CD4-positive, alpha-beta T cell treated with Interleukin-4 for 1 hour (primary cell): ENCODE results near the gene YPEL5.
A peak's percentile ranks its signal among the peaks of the same experiment; 100 is the strongest.
"Not testable (repeated sequence)": the region's sequence is repeated elsewhere in the genome, so short reads cannot be mapped to it uniquely, and the experiment has no call there.

ENCODE experiments used
- DNase-seq, 2 donors: peaks; one replicate each; pipeline ENCODE4 v3.0.0-alpha.2; 2020 to 2022

Gene YPEL5

DNA sequence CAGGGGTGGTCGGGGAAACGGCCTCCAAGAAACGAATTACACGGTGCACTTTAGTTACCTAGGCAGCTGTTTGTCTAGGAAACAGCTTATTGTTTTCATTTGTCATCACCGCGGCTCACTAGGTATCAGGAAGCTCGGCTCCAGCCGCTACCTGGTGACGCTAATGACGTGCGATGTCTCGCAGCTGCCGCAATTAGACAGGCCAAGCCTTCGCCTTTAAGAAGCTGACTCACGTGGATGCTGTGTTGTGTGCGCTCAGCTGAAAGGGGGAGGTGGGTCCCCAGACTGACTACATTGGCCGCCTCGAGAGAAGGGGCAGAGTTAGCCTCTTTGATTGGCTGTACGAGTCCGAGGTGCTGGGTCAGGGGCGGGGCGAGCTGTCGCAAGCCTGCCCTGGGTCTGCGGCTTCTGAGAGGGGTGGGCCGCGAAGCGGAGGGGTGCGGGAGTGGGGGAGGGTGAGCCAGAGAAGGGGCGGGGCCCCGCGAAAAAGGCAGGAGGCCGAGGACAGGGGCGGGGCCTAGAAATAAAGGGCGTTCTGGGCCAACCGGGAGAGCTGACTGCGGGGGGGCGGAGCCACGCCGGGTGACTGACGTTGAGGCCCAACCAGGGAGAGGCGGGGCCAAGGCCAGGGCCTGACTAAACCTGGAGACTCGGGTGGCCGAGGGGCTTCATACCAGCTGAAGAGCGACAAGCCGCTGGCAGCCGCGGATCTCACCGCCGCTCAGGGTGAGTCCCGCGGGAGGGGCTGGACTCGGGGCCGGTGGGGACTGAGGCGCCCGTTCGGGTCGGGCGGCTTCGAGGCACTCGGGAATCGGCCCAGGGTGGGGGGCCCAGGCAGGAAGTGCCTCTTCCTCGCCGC is at the start of gene YPEL5:
YPEL5 (plus strand) TSS at position 671 of the 859 bp plus-strand sequence. CDS start 9,645 bp downstream, outside the sequence.
- peak; percentile 100 for DNase-seq

DNA sequence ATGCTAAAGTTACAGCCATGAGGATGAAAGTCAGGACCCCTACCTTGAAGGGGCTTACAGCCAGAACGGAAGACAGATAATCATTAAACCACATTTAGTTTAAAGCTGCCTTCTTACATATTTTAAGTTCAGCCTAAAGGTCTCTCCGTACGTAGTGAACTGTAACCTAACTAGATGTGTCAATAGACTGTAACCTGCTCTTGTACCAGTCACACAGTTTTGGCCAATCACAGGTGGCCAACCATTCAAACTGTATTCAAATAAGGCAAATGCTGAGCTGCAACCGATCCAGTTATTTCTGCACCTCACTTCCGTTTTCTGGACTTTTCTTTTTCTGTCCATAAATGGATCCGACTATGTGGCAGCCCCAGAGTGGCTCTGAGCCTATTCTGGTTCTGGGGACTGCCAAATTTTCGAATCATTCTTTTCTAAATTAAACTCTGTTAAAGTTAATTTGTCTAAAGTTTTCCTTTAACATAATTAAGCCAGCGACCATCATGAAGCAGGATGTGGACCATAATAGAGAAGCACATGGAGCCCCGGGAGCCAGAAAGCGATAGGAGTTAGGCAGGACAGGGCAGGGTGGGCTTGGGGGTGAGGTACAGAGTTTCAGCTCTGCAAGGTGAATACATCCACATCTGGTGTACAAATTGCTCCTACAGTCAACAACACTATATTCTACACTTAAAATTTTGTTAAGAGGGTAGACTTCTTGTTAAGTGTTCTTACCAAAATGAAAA is 48.4 kb upstream of the YPEL5 start:
- DNase-seq: no peak

DNA sequence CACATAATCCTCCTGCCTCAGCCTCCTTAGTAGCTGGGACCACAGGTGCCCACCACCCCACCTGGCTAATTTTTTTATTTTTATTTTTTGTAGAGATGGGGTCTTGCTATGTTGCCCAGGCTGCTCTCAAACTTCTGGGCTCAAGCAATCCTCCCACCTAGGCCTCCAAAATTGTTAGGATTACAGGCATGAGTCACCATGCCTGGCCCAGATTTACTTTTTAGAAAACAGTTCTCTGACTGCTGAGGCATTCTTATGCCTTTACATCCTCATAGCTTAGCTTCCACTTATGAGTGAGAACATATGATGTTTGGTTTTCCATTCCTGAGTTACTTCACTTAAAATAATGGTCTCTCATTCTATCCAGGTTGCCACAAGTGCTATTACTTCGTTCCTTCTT is 47.4 kb upstream of the YPEL5 start:
- DNase-seq: not testable (repeated sequence)

DNA sequence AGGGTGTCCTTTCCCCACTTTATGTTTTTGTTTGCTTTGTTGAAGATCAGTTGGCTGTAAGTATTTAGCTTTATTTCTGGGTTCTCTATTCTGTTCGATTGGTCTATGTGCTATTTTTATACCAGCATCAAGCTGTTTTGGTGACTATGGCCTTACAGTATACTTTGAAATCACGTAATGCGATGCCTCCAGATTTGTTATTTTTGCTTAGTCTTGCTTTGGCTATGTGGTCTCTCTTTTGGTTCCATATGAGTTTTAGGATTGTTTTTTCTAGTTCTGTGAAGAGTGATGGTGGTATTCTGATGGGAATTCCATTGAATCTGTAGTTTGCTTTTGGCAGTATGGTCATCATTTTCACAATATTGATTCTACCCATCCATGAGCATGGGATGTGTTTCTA is 46.1 kb upstream of the YPEL5 start:
- not testable (repeated sequence) for DNase-seq

DNA sequence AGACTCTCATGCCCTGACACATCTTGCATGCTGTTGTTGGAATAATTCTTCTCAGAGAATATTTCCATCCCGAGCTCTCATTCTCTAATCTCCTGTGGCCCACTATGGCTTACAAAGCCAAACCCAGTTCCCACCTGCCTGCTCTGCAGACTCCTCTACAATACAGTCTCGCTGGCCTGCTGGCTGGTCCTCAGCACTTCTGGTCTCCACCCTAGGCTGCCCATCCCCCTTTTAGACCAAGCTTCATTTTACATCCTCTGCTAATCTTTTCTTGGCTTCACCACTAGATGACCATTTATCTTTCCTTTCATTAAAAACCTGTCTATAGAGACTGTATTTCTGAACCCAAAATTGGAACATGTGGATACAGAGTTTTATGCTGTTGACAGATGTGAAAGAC is 42.5 kb upstream of the YPEL5 start:
- no peak for DNase-seq

DNA sequence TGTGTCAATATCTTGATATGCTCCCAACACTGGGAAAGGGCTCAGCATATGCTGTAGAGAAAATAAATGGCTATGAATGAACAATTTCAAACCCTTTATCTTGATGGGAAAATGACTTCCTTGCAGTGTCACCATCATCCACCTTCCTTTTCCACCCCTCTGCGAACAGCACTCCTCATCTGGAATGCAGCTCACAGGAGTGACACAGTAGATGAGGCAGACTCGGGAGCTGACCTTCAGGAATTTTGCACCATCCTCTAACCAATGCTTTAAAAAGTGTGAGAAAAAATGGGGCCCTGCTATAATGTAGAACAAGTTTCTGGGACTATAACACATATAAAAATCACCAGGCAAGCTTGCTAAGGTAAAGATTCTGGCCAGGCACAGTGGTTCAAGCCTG is 41.3 kb upstream of the YPEL5 start:
- DNase-seq: no peak

DNA sequence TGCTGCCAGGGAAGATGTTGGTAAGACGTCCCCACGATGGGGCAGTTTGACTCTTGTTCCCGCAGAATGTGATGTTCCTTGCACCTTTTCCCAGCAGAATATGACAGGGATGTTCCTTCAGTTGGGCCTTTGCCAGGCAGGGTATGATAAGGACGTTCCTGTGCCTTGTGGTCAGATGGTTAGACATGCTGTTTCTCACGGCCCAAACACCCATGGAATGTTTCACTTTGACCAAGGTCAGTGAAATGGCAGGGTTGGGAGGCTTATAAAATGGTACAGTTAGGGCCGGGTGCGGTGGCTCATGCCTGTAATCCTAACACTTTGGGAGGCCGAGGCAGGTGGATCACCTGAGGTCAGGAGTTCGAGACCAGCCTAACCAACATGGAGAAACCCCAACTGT is 40.3 kb upstream of the YPEL5 start:
- DNase-seq: no peak

DNA sequence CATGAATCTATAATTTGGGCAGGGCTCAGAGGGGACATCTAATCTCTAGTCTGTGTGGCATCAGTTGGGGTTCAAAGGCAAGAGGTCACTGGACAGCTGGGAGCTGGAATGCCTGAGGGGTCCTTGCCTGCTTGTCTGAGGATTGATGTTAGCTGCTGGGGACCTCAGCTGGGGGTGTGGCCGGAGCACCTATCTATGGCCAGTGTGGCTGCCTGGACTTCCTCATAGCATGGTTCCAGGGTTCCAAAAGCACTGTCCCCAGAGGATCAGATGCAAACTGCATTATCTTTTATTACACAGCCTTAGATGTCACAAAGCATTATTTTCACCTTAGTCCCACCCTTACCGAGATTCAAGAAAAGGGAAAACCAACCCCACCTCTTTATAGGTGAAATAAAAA is 38.6 kb upstream of the YPEL5 start:
- DNase-seq: no peak

DNA sequence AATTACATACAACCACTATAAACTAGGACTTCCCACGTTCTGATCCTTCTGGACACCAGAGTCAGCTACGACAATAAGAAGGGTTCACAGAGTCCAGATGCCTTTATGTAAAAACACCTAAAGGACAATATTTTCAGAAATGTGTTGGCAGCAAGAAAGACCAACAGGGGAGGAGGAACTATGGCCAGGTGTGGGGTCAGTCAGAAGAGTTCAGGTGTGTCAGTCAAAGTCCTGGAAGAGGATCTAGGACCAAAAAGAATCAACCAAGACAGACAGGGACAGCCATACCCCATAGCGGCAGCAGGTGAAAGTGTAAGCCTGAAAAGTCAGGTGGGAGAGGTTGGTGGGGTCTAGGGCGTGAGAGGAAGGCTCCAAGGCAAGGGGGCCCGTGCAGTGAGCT is 38.0 kb upstream of the YPEL5 start:
- DNase-seq: no peak

DNA sequence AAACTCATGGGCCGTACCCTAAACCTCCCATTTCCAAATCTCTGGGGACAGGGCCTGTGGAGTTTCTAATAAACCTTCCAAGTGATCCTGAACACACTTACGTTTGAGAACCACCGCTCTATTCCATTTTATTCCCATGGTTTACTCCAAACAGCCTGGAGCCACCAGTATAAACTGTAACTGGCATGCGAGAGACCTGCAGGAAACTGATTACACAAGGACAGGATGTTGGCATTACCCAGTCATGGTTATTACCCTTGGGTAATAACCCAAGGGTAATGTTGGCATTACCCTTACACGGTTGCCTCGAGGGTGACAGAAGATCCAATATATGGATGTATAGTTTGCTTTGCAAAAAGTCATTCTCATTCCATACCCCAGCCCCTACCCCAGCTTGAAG is 37.0 kb upstream of the YPEL5 start:
- no peak for DNase-seq

DNA sequence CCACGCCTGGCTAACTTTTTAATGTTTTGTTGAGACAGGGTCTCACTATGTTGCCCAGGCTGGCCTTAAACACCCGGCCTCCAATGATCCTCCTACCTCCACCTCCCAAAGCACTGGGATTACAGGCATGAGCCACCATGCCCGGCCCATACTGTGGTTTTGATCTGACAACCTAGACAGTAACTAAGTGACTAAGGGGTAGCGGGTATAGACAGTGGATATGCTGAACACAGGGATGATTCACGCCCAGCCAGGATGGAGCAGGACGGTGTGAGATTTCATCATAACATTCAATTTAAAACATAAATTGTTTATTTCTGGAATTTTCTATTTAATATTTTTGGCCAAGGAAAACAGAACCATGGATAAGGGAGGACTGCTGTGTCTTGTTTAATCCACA is 36.0 kb upstream of the YPEL5 start:
- no peak for DNase-seq

DNA sequence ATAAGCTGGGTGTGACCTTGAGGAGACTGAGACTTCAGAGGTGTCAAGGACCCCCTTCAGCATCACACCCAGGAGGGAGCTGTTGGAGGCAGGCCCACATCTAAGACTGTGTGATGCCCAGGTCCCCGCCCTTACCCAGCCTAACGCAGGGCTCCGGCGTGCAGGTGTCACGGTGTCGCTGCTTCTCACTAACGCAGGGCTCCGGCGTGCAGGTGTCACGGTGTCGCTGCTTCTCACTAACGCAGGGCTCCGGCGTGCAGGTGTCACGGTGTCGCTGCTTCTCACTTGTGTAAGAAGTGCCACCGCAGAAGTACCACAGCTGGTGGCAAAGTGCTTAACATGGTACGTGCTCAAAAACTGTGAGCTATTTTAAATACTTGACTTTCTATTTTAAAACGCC is 35.6 kb upstream of the YPEL5 start:
- not testable (repeated sequence) for DNase-seq

DNA sequence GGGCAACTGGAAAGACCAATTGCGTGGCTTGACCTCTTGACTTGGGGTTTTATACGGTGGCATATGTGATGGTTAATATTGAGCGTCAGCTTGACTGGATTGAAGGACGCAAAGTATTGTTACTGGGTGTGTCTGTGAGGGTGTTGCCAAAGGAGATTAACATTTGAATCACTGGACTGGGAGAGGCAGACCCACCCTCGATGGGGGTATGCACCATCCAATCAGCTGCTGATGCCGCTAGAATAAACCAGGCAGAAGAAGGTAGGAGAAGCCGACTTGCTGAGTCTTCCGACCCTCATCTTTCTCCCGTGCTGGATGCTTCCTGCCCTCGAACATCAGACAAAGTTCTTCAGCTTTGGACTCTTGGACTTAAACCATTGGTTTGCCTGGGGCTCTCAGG is 34.2 kb upstream of the YPEL5 start:
- DNase-seq: no peak

DNA sequence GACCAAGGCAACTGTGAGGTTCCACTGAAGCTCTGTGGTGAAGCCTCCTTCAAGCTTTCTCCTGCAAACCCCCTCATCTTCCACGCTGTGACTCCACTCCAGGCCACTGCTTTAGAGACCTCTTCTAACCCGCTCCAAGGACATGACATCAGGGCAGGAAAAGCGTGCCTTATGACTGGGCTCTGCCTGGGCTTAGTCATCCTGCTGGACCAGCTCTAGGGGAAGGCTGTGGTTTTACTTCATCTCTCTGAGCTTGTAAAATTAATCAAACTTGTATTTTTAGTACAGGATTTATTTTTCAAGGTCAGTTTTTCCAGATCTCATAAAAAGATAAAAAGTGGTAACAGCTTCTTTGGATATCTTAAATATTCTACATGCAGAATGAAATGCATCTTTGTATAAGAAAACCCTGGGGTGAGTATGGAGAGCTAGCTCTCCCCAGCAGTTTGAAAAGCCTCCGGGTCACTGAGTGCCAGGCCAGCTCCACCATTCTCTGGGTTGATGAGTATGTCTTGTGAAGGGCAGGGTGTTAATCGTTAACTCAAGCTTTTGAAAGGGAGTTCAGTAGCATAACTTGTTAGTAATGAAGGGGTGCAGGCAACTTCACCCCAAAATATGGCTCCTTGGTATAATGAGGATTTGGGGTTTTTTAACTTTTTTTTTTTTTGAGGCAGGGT is 33.1 kb upstream of the YPEL5 start:
- DNase-seq: no peak

DNA sequence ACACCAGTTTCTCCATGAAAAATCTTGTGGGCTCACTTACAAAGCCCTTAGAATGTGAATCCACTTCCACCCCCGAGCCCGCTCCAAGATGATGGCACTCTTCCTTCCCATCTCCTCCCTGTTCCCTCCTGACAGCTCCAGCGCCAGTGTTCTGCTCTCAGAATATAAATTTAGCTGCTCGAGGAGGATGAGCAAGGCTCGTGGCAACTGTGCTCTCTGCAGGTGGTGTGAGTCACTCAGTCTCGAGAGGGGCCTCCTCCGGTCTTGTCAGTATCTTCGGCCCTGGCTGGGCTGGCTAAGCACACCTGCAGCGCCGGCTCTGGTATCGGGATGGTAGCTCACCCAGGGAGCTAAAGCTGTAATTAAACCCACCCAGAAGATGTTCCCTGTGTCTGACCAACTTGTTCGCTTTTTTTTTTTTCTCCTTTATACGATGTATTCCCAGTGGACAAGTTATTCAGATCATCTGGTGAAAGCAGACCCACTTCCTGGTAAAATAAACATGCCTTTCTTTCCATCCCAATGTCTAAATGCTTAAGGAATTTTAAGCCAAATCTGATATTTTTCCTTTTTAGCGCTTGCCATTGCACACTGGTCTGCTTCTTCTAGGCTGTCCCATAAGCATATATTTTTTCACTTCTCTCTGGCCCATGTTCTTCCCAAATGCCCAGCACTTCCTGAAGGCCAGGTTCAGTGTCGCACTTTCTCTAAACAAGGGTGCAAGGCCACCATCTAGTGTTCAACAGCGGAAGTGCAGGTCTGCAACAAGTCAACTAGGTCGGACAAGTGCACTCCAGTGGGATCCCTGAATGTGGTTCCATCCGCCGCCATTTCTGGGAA is 31.4 kb upstream of the YPEL5 start:
- peak; percentile 60 to 66 for DNase-seq

DNA sequence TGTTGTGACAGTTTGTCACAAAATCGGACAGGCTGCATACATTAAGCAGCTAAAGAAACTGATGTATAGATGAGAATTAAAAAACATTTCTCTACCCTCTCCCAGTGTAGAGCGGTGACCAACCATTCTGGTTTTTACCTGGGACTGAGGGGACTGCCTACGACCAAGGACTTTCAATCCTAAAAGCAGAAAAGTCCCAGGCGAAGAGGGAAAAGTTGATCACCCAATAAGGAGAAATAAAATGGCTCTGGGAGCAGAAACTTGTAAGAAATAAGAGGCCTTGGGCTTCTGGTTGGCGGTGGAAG is 30.9 kb upstream of the YPEL5 start:
- DNase-seq: no peak

DNA sequence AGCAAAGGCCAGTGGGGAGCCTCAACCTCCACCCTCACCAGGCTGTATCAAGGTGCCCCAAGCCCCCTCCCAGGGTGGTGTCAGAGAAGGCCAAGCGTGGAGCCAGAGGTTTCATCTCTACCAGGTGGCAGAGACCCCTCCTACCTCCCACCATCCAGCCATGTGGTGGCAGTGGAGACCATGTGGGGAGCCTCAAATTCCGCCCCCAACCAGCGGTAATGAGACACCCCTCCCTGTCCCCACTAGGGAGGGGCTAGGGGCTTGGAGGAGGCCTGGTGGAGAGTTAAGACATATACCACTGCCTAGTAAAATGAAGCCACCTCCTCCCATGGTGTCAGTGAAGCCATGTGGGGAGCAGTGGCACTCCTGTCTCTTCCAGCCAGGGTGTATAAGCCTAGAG is 24.4 kb upstream of the YPEL5 start:
- no peak for DNase-seq

DNA sequence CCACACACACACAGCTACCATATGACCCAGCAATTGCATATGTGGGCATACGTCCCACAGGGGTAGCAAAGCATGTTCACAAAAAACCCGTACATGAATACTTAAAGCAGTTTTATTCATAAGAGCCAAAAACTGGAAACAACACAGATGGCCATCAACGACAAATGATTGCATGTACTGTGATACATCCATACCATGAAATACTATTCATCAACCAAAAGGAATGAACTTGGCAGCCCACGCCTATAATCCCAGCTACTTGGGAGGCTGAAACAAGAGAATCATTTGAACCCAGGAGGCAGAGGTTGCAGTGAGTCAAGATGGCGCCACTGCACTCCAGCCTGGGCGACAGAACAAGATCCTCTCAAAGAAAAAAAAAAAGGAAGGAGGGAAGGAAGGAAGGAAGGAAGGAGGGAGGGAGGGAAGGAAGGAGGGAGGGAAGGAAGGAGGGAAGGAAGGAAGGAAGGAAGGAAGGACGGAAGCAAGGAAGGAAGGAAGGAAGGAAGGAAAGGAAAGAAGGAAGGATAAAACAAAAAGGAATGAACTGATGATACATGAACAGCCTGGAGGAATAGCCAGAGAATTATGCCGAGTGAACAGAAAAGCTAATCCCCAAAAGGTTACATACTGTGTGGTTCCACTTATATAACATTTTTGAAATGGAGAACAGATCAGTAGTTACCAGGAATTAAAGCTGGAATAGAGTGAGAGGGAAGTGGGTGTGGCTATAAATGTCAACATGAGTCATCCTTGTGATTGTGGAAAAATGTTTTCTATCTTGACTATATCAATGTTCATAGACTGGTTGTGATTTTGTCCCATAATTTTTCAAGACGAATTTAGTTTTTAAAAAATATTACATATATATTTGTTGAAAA is 19.6 kb upstream of the YPEL5 start:
- DNase-seq: no peak

DNA sequence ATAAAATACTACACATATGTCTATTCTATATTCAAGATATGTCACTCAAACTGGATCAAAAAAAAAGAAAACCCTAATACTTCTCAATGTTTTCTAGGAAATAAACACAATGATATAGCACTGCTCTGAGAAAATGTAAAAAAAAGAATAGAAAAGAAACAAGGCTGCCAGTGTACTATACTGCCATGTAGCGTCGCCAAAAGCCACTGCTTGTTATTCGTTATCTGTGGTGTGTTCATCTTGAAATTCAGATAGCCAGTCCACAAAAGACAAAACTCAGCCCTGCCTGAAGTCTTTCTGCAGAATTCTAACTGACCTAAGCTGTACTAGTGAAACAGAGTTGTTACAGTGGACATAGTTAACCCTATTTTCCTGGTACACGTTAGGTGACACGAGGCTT is 12.2 kb upstream of the YPEL5 start:
- DNase-seq: no peak

DNA sequence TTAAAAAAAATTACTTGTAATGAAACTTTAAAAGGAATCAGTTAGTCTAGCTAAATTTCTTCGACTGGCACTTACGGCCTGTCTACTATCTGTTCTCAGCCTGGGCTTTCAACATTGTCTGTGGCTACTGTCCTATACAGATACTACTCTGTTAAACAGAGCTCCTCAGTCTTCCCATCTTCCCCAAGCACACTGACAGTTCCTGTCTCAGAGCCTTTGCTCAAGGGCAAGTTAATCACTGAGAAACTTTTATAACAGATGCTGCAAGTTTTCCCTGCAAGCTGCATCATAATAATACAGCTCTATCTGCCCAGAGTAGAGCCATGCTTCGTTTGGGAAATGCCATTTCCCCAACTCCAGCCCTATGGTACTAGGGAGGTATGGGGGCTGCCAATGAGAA is 11.3 kb upstream of the YPEL5 start:
- no peak for DNase-seq

DNA sequence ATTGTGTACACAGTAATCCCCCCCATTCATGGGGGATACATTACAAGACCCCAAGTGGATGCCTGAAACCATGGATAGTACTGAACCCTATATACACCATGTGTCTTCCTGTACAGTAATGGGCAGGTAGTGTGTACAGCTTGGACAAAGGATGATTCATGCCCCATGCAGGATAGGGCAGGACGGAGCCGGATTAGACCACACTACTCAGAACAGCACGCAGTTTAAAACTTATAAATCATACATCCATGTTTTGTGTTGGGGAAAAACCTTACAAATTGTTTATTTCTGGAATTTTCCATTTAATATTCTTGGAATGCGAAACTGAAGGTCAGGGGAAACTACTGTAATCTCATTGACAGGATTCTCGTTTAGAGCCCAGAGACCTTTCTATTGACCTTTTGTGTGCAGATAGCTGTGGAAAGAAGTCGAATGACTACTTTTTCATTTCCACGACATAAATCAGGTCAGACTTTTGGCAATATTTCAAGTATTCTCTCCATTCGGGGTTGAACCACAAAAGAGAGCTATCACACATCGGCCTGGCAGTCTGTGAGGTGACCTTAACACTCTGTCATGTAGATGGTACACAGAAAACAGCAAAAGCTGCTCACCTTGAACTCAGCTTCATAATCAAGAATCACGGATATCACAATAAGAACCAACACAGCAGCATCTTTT is 9.9 kb upstream of the YPEL5 start:
- no peak for DNase-seq
